ENCODE measurements around the gene DLGAP1.

The DLGAP1 gene

GRCh38 chr18:3952031-3952430 lies 503.1 kb downstream of the DLGAP1 start:
- no peak for TF ChIP-seq ZNF565 (CRISPR knock-in tag; conservative IDR thresholded peaks at IDR 0.05; ENCODE audit: low read depth)
- TF ChIP-seq RARB (CRISPR knock-in tag; IDR thresholded peaks at IDR 0.05), result no peak
- no peak for TF ChIP-seq SNAI2 (CRISPR knock-in tag; IDR thresholded peaks at IDR 0.05)
- TF ChIP-seq ZFP3 (CRISPR knock-in tag; IDR thresholded peaks at IDR 0.05), result no peak
- no peak for TF ChIP-seq ZNF8 (CRISPR knock-in tag; IDR thresholded peaks at IDR 0.05)
- ATAC-seq, result no peak

GRCh38 chr18:3950668-3951404 lies 504.3 kb downstream of the DLGAP1 start:
- ATAC-seq, result no peak
- TF ChIP-seq ZFP3 (CRISPR knock-in tag; IDR thresholded peaks at IDR 0.05), result no peak
- no peak for TF ChIP-seq PATZ1 (CRISPR knock-in tag; IDR thresholded peaks at IDR 0.05; ENCODE audit: borderline replicate concordance)

DNA sequence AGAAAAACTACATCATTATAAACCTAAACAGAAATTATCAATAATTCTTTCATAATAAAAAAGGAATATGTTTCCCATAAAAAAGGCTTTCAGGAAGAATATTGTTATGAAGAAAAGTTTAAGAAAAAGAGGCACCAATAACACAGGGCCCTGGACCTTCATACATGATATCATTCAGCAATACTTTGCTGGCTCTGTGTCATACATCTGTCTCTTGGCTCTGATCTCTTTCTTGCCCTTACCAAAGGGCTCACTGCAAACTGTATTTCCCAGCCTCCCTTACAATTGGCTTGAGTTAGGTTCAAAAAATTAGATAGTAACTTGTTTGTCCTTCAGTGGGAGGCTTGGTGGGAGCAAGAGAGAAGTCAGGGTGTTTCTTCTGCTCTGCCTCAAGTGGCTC lies 506.1 kb downstream of the DLGAP1 start:
- ATAC-seq, result no peak
- TF ChIP-seq ISL1 (CRISPR knock-in tag; IDR thresholded peaks at IDR 0.05) (no peak), PATZ1 (CRISPR knock-in tag; IDR thresholded peaks at IDR 0.05; ENCODE audit: borderline replicate concordance) (no peak), ZFP3 (CRISPR knock-in tag; IDR thresholded peaks at IDR 0.05) (no peak), OSR1 (CRISPR knock-in tag; IDR thresholded peaks at IDR 0.05) (no peak)
- TF ChIP-seq, protein P1, sequence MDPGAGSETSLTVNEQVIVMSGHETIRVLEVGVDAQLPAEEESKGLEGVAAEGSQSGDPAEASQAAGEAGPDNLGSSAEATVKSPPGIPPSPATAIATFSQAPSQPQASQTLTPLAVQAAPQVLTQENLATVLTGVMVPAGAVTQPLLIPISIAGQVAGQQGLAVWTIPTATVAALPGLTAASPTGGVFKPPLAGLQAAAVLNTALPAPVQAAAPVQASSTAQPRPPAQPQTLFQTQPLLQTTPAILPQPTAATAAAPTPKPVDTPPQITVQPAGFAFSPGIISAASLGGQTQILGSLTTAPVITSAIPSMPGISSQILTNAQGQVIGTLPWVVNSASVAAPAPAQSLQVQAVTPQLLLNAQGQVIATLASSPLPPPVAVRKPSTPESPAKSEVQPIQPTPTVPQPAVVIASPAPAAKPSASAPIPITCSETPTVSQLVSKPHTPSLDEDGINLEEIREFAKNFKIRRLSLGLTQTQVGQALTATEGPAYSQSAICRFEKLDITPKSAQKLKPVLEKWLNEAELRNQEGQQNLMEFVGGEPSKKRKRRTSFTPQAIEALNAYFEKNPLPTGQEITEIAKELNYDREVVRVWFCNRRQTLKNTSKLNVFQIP (CRISPR knock-in tag; IDR thresholded peaks at IDR 0.05; ENCODE audit: borderline replicate concordance, low read depth), result no peak

- TF ChIP-seq ZFP30 (CRISPR knock-in tag; IDR thresholded peaks at IDR 0.05), result no peak
- TF ChIP-seq BACH2 (CRISPR knock-in tag; IDR thresholded peaks at IDR 0.05; ENCODE audit: borderline replicate concordance), result no peak
- TF ChIP-seq SNAI2 (CRISPR knock-in tag; IDR thresholded peaks at IDR 0.05), result no peak
- no peak for TF ChIP-seq ZNF565 (CRISPR knock-in tag; conservative IDR thresholded peaks at IDR 0.05; ENCODE audit: low read depth)
- TF ChIP-seq ISL1 (CRISPR knock-in tag; IDR thresholded peaks at IDR 0.05), result no peak
- TF ChIP-seq TCF4 (CRISPR knock-in tag; IDR thresholded peaks at IDR 0.05; ENCODE audit: borderline replicate concordance), result no peak
- TF ChIP-seq, protein P2, sequence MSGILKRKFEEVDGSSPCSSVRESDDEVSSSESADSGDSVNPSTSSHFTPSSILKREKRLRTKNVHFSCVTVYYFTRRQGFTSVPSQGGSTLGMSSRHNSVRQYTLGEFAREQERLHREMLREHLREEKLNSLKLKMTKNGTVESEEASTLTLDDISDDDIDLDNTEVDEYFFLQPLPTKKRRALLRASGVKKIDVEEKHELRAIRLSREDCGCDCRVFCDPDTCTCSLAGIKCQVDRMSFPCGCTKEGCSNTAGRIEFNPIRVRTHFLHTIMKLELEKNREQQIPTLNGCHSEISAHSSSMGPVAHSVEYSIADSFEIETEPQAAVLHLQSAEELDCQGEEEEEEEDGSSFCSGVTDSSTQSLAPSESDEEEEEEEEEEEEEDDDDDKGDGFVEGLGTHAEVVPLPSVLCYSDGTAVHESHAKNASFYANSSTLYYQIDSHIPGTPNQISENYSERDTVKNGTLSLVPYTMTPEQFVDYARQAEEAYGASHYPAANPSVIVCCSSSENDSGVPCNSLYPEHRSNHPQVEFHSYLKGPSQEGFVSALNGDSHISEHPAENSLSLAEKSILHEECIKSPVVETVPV (CRISPR knock-in tag; IDR thresholded peaks at IDR 0.05), result no peak
- TF ChIP-seq CREB5 (CRISPR knock-in tag; IDR thresholded peaks at IDR 0.05; ENCODE audit: low read depth), result no peak
- TF ChIP-seq, protein P1 (CRISPR knock-in tag; IDR thresholded peaks at IDR 0.05; ENCODE audit: borderline replicate concordance, low read depth), result no peak
- no peak for TF ChIP-seq RARB (CRISPR knock-in tag; IDR thresholded peaks at IDR 0.05)
- ATAC-seq, result no peak
These were observed 507.7 kb downstream of the DLGAP1 start for GRCh38 chr18:3947383-3947782.

Measured in SK-N-SH treated with all-trans-retinoic acid at 6 μM for 48 hours (cell line).